Hindlimb muscle (tissue), 1 donor: Measurements from ENCODE around the gene HEATR5A. TPM values are rescaled to one million over a fixed set of nuclear protein-coding genes. Genes with fewer than 3 reads are reported as not detected.
"Not testable (repeated sequence)": the region's sequence is repeated elsewhere in the genome, so short reads cannot be mapped to it uniquely, and the experiment has no call there.

Experiments used
- DNase-seq: peaks from one replicate; pipeline ENCODE4 v3.0.0-alpha.2; 2013
- polyA plus RNA-seq: library from polyadenylated mRNA; unstranded; fragments of 120-200 nt; gene quantifications from one replicate; pipeline ENCODE4 v1.2.1, GENCODE V29; 2013; ENCODE audit not compliant: insufficient read length

HEATR5A gene
- polyA plus RNA-seq: 16.0 TPM

DNA sequence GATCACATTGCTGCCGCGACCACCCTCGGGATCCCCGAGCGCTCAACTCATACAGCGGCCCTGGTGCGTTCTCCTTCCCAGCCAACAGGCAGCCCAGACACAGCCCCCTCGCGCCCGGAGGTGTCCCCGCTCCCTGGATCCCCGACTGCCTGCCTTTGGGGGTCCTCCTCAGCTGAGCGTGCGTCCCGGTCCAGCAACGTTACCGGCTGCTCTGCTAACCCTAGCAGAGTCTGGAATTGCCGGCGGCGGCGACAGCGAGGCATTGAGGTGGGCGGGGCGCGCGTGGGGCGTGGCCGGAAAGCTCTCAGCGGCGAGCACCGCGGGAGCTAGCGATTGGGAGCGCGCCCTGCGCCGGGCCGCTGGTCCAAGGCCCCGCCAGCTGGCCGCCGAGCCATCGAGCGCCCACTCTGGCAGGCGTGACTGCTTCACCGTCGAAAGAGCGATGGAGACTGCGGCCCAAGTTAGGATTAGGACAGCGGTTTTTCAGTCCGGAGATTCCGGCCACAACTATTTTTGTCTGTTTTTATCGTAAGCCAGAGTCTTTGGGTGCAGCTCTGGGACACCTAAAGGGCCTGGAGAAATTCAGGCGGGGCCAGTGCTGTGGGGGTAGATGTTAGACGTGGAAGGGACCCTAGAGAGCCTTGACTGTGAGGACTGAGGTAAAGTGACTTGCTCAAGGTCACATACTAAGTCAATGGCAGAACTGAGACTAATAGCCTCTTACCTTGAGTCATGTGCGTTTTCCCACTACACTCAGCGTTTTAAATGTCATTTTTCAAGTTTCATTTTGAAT lies at the start of gene HEATR5A:
Gene HEATR5A (minus strand): TSS at position 232 of the 793 bp plus-strand sequence. CDS start 17,575 bp downstream, outside the sequence.
- DNase-seq: peak; percentile 99

- DNase-seq: no peak
Observed at GRCh38 chr14:31466554-31466953, 46.2 kb upstream of the HEATR5A start.

- peak; percentile 45 for DNase-seq
Observed at GRCh38 chr14:31465111-31465510, 44.8 kb upstream of the HEATR5A start.

- DNase-seq: not testable (repeated sequence)
Observed at GRCh38 chr14:31462450-31462849, 42.1 kb upstream of the HEATR5A start.

DNA sequence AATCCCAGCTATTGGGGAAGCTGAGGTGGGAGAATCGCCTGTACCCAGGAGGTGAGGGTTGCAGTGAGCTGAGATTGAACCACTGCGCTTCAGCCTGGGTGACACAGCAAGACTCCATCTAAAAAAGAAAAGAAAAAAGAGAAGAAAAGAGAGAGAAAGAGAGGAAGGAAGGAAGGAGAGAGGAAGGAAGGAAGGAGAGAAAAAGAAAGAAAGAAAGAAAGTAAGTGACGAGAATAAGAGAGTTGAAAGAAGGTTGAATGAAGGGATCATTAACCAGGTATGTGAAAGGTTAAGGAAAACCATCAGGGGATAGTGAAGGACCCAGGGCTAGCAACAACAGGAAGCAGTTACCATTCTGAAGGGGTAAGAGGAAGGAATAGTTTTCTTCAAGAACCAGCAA lies 41.2 kb upstream of the HEATR5A start:
- DNase-seq: no peak

DNA sequence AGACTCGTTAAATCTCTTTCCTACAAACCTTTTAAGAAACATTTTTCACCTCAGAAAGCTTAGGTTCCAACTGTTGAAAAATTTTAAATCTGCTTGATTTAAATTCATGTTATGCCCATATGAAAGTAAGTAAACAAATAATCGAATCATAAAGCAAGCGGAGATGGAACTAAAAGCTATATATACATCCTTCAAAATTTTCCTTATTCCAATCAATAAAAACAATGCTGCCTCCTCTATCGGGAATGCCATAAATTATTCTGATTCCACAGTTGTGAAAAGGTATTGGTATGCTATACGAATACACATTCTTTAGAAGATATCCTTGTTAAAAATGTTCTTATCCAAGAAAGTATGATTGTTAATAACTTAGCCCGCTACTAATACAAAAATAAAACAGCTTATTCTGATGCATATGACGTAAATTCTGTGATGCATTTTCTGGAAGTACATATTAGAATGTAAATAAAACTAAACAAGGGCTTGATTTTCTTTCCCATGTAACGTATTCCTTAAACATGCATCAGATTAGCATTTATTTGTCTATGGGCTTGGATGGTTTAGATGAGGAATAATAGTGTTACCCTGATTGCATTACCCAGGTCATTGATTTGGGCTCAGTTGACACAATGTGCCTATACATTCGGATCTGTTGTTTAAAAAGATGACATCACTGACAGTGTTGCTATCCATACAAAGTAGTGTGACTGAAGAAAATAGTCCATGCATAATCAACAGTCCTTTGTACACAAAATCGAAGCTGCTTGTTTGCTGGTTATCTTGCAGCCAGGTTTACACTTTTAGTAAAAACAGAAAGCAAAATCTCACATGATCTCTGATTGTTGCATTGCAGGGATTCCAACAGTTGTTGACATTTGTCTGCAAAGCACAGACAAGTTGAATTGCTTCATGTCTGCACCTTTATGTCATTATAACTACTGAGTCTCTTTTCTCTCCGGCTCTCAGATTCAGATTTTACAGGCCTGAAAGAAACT lies 37.6 kb upstream of the HEATR5A start:
- no peak for DNase-seq

DNA sequence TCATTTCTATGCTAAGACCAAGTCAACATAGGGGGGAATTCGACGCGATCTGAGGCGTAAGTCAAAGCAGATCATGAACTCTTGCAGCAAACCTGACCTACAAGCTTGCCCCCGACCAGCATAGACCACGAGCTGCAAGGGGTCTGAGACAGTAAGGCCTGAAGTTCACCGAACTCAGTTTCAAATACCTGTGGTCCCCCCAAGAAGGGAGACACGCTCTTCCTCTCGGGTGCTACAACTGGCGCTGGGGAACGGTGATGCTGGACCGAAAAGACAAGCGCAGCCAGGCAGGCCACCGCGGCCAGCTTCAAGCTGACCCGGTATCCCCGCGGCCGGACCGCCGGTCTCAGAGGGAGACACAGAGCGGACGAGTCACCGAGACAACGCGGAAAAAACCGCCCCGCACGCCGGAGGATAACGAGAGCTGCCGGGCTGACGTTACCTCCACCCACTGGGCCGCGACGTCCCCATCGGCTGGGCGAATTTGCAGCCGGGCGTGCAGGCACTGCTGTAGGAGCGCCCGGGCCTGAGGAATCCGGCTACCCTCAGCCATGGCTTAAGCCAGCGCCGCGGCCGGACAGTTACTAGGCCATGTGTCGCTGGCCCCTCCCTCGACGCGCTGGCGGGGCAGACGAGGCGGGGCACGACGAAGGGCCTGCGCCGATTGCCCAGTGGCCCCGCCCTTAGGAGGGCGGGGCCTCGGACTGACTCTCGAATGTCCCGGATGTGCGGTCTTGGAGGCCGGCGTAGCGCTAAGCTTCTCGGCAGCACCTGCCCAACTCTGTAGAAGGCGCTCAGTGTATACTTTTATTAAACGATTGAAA lies 36.7 kb upstream of the HEATR5A start, which contains the start of gene DTD2:
Gene DTD2 (minus strand): TSS at position 666 of the 824 bp plus-strand sequence. CDS start 113 bp downstream, at position 553.
- peak; percentile 98 for DNase-seq

GRCh38 chr14:31449971-31450610 lies 29.7 kb upstream of the HEATR5A start:
- DNase-seq: peak; percentile 41

DNA sequence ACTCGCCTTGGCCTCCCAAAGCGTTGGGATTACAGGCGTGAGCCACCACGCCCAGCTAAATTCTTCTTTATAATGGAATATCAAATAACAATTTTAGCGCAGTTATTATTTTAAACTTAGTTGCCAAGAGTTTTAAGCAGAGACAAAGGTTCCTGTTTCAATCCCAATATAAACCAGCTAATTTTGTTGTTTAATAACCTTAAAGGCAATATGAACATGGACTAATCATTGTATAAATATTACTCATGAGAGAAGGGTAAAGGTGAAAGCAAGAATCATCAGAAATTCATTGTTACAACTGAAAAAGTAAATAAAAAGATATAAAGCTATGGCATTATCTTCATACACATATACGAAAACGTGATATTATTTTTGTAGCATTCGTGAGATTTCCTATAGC lies 28.8 kb upstream of the HEATR5A start:
- DNase-seq: no peak

- DNase-seq: no peak
Observed at GRCh38 chr14:31445703-31446102, 25.4 kb upstream of the HEATR5A start.

DNA sequence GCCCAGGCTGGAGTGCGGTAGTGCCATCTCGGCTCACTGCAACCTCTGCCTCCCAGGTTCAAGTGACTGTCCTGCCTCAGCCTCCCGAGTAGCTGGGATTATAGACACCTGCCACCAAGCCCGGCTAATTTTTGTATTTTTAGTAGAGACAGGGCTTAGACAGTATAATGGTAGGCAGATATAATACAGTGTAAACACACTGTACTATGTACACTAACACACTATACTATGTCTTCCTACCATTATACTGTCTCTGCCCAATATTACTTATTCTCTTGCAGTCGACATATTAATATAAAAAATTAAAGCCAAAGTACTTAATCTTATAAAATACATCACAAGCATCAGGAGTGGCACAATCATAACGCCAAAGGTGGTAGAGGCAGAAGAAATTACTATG lies 21.9 kb upstream of the HEATR5A start:
- DNase-seq: no peak

GRCh38 chr14:31441273-31442111 lies 21.1 kb upstream of the HEATR5A start:
- DNase-seq: no peak

- DNase-seq: no peak
Observed at GRCh38 chr14:31440280-31440679, 19.9 kb upstream of the HEATR5A start.

- no peak for DNase-seq
Observed at GRCh38 chr14:31439561-31439960, 19.2 kb upstream of the HEATR5A start.

DNA sequence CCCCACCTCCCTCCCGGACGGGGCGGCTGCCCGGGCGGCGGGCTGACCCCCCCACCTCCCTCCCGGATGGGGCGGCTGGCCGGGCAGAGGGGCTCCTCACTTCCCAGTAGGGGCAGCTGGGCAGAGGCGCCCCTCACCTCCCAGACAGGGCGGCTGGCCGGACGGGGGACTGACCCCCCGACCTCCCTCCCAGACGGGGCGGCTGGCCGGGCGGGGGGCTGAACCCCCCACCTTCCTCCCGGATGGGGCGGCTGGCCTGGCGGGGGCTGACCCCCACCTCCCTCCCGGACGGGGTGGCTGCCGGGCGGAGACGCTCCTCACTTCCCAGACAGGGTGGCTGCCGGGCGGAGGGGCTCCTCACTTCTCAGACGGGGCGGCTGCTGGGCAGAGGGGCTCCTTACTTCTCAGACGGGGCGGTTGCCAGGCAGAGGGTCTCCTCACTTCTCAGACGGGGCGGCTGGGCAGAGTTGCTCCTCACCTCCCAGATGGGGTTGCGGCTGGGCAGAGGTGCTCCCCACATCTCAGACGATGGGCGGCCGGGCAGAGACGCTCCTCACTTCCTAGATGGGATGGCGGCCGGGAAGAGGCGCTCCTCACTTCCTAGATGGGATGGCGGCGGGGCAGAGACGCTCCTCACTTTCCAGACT lies 16.8 kb upstream of the HEATR5A start:
- not testable (repeated sequence) for DNase-seq

DNA sequence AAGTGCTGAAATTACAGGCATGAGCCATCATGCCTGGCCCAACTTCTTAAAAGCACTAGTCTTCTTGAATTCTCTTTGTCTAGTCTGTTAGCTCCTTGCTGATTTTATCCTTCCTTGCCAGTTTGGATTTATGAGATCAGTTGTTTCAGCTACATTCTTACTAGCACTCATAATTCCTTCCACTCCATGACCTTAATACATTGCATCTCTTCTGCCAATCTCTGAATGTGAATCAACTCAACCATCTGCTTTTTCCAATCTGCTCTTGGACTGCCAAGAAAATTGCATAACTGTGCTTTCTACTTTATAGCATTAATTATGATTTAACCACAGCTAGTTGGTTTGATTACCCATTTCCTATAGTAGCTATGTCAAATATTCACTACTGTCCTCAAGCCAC lies 14.9 kb upstream of the HEATR5A start:
- peak; percentile 41 for DNase-seq

DNA sequence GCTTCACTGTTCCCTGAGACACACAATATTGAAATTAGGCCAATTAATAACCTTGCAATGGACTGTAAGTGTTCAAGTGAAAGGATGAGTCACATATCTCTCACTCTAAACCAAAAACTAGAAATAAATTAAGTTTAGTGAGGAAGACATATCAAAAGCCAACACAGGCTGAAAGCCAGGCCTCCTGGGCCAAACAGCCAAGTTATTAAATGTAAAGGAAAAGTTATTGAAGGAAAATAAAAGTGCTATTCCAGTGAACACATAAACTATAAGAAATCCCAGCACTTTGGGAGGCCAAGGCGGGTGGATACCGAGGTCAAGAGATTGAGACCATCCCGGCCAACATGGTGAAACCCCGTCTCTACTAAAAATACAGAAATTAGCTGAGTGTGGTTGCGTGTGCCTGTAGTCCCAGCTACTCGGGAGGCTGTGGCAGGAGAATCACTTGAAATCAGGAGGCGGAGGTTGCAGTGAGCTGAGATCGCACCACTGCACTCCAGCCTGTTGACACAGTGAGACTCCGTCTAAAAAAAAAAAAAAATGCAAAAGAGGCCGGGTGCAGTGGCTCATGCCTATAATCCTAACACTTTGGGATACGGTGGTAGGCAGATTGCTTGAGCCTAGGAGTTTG lies 10.4 kb upstream of the HEATR5A start:
- no peak for DNase-seq

DNA sequence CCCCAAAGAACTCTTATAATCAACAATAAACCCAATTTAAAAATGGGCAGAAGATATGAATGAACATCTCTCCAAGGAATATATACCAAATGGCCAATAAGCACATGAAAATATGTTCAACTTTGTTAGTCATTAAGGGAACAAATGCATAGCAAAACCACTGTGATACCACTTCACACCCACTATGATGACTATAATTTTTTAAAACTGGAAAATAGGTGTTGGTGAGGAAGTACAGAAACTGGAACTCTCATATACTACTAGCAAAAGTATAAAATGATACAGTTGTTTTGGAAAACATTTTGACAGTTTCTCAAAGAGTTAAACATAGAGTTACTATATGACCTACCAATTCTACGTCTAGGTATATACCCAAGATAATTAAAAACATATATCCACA lies 9.4 kb upstream of the HEATR5A start:
- no peak for DNase-seq

DNA sequence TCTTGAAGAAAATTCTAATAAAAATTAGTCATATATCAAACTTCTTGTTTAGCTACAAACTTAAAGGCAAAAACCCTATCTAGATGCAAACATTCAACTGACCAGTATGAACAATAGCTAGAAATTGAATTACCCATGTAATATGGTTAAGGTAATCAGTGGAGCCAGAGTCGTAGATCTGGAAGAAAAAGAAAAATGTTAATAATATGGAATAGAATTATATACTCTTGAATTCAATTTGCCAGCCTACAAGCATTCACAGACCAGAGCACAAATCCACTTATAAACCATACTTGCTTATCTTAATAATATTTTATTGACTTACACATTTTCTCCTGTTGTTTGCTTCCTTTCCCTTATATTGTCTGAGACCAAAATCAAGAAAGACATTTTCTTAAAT lies 7.7 kb upstream of the HEATR5A start:
- no peak for DNase-seq

DNA sequence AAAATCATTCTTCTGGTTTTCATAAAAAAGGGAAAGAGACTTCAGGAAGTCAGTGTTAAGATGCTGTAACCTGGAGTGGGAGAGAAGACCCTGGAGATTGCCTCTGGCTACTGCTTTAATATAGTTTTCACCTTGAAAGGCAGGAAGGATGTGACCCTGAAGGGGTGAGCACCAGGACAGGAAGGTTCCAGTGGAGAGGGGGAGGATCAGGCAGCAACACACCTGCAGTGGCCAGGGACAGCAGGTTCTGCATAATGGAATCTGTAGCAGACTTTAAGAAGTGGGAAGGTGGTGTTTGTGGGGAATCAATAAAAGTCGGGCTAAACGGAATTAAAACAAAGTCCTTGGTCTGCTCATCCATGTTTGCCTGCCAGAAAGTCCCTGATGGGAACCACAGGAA lies 6.3 kb upstream of the HEATR5A start:
- no peak for DNase-seq
